ENCODE measurements around the gene PLB1.

DNA sequence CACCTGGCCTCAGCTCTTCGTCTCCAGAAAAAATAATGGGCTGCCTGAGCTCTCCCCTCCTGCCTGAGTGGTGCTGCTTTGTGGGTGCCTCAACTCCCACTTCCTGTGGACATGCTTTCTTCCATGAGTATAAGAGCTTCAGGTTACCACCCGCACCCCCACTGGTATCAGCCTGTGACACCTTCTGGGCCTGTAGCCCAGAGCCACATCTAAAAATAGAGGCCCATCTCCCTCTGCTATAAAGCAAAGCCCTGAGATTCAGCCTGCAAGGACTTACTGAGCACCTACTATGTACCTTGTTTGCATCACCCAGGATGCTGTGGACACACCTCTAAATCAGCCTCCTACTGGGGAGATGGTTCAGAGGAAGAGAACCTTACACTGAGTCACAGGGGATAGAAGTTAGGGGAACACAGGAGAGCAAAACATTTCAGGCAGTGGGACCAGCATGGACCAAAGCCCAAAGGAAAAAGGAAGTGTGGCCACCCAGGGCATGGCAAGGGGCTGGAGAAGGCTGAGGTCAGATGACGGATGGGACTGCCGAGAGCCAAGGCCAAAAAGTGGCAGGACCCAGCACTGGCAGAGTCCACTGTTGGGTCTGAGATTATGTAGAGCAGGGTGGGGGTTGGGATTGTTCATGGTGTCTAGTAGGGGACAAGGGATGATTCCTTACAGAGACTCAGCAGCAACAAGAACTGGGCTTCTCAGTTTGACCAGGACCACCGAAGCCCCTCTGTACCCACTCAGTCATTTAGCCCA, 132.0 kb downstream of the PLB1 start:
- TF ChIP-seq POLR2AphosphoS5 (IDR thresholded peaks at IDR 0.05; ENCODE audit: insufficient read depth in 1 of 2, low read depth in 1 of 2) (no peak), CTCF (IDR thresholded peaks at IDR 0.05) (no peak), POLR2A (IDR thresholded peaks at IDR 0.05) (no peak)
